ENCODE data around the gene LCN12.

- no peak for TF ChIP-seq CTCF (IDR thresholded peaks at IDR 0.05)
- TF ChIP-seq POLR2AphosphoS5 (IDR thresholded peaks at IDR 0.05; ENCODE audit: insufficient read depth in 1 of 2, low read depth in 1 of 2) = no peak
- TF ChIP-seq POLR2A (IDR thresholded peaks at IDR 0.05) = no peak
These were observed 6.4 kb downstream of the LCN12 start for GRCh38 chr9:136958473-136958872.

All from vagina (tissue), 2 donors.